NCI-H82 treated with DMSO at 0.1 percent for 48 hours (cell line): ENCODE data around the gene ALOX12B.
"Not testable (repeated sequence)": the region's sequence is repeated elsewhere in the genome, so short reads cannot be mapped to it uniquely, and the experiment has no call there.

Experiments
- DNase-seq: peaks from one replicate; lab custom pipeline; 2025; ENCODE audit not compliant: unreplicated experiment; lab: John Stamatoyannopoulos, UW

The ALOX12B gene

GRCh38 chr17:8118769-8119580, 31.5 kb upstream of the ALOX12B start:
- DNase-seq: peak; percentile 90

GRCh38 chr17:8117980-8118768, 30.7 kb upstream of the ALOX12B start, which contains the start of gene ALOXE3:
Gene ALOXE3, minus strand, starts transcription at chr17:8118514. Its CDS starts 524 bp downstream, at chr17:8117990.
- no peak for DNase-seq

- no peak for DNase-seq
Measured at GRCh38 chr17:8117367-8117979, 30.0 kb upstream of the ALOX12B start.

- no peak for DNase-seq
Measured at GRCh38 chr17:8116776-8117175, 29.3 kb upstream of the ALOX12B start.

DNA sequence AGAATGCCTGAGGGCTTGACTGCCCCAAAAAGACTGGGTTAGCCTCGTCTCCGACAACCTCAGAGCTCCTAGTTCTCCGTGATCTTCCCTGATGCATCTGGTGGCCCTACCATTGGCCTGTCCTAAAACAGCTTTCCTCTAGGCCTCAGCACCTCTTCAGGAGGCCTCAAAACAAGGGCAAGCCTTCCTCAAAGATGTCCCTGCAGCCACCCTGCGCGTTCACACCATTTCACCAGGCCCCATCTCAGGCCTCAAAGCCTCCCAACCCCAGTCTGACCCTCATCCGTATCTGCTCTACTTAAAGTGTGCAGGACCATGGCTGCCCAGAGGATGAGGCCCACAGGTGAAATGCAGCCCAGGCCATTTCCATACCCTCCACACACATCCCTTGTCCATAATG, 23.4 kb upstream of the ALOX12B start:
- no peak for DNase-seq

- DNase-seq: no peak
Measured at GRCh38 chr17:8110456-8110804, 22.9 kb upstream of the ALOX12B start.

DNA sequence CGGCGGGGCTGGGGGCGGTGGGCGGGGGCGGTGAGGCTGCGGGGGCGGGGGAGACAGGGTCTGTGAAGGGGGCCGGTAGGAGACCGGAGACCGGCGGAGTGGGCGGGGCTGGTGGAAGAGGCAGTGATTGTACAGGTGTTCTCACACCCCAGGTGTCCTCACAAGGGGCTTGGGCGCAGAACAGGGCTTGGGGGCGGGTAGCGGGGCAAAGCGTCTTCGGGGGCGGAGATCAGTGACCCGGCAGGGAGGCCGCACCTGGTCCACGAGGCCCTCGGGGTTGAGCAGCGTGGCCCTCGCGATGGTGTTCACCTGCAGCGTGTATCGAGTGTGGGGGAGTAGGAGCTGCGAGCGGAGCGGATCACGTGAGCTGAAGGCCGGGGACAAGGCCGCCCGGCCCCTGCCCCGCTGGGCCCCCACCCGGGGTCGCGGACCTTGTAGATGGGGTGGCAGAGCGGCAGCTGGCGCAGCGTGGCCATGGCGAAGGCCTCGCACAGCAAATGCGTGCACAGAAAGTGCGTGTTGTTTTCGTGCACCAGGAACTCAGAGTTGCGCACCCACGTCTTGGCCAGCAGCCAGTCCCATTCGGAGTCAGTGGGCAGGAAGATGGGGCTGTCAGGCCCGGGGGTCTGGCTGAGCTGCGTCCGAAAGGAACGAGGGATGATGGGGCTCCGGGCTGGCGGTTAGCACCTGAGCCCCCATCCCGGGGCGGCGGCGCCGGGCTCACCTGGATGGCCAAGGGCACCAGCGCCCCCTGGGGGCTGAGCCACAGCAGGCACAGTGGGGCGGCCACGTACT, 22.3 kb upstream of the ALOX12B start:
- DNase-seq: peak; percentile 37

DNA sequence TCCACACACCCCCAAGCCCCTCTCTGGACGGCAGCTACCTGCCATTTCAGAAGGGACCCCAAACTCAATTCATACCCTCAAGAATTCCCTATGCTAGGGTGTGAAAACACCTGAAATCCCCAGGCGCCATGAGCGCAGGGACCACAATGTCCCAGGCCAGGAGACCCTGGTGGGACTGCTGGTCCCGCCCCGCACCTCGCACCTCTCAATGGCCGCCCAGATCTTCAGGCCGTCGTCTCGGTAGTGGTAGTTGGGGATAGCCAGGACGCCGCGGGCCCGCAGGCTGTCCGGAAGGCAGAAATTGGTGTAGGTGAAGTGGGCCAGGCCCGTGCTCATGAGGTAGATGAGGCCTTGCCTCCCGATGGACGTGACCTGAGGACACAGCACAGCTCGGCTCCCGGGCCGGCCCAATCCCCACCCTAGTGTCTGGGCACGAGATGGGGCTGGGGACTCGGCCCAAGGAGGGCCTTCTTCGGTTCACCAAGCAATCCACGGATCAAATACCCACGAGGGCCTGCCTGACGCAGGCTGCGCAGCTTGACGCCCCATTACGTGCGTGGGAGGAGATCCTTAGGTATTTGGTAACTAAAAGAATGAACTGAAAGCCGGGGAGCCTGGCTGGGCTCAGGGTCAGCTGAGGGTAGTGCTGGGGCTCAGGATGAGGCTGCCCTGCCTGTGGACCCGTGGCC, 21.6 kb upstream of the ALOX12B start:
- no peak for DNase-seq

GRCh38 chr17:8106980-8107379, 19.5 kb upstream of the ALOX12B start:
- not testable (repeated sequence) for DNase-seq

GRCh38 chr17:8105957-8106398, 18.5 kb upstream of the ALOX12B start:
- peak; percentile 98 for DNase-seq

GRCh38 chr17:8104911-8105310, 17.4 kb upstream of the ALOX12B start:
- no peak for DNase-seq

GRCh38 chr17:8103549-8103948, 16.0 kb upstream of the ALOX12B start:
- no peak for DNase-seq

DNA sequence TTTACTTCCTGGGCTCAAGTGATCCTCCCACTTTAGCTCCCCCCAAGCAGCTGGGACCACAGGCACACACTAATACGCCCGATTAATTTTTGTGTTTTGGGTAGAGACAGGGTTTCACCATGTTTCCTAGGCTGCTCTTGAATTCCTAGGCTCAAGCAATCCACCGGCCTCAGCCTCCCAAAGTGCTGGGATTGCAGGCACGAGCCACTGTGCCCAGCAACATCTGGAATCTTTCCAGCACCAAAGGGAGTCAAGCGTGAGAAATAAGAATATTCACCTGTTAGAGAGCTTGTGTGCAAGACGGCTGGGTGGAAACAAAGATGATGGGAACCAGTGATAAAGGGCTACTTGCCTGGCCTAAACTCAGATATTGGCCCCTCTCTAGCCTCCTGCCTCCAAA, 14.2 kb upstream of the ALOX12B start:
- DNase-seq: no peak

DNA sequence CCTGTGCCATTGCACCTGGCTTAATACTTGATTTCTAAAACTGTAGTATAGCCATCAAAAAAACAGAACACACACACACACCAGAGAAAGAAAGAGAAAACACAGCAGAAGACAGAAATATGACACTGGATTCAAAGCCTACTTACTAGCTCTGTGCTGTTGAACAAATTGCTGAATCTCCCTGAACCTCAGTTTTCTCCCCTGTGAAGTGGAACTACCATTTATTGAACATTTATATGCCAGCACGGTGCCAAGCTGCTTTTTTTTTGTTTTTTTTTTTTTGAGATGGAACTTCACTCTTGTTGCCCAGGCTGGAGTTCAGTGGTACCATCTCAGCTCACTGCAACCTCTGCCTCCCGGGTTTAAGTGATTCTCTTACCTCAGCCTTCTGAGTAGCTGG, 13.2 kb upstream of the ALOX12B start:
- no peak for DNase-seq

- no peak for DNase-seq
Measured at GRCh38 chr17:8100111-8100510, 12.6 kb upstream of the ALOX12B start.

- no peak for DNase-seq
Measured at GRCh38 chr17:8096541-8096940, 9.0 kb upstream of the ALOX12B start.

GRCh38 chr17:8095361-8095760, 7.8 kb upstream of the ALOX12B start:
- no peak for DNase-seq

DNA sequence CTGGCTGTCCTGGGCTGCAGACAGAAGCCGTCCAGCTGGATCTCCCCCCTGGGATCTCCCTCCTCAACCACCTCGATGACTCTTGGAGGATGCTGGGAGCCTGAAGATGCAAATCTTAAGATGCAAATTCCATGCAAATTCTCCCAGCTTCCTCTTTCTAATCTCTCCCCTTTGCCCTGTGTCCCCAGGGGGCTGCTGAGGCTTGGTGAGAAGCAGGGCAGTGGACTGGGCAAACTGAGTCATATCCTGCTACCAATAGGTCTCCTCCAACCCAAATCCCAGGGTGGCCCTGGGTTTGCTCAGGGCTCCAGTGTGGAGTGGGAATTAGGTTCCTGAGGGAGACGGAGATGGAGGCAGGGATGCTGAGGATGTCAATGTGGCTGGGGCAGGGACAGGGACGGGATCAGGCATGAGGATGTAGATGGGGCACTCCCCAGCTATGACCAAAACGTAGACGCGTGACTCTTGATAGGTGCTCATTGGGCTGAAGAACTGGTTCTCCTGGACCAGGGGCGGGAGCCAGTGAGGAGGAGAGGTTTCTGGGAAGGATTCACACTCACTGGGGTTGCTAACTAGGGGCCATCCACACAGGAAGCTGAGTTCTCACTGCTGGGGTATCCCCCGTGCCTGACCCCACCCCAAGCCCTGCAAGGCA, 3.6 kb upstream of the ALOX12B start:
- DNase-seq: no peak

- DNase-seq: no peak
Measured at GRCh38 chr17:8089728-8090127, 2.2 kb upstream of the ALOX12B start.

- DNase-seq: no peak
Measured at GRCh38 chr17:8087952-8088230, 375 bp upstream of the ALOX12B start.
